Measurements from ENCODE around the gene SKP1.

SKP1 gene

GRCh38 chr5:134113902-134114875 lies 62.6 kb downstream of the SKP1 start, which contains the start of gene TCF7:
TCF7 (plus strand) TSS chr5:134114681; CDS start chr5:134114907, 226 bp downstream.
- DNase-seq (ENCODE audit: low spot score) = peak; percentile 65

- DNase-seq (ENCODE audit: low spot score) = no peak
These were observed 63.3 kb downstream of the SKP1 start for GRCh38 chr5:134113363-134113889.

GRCh38 chr5:134112726-134113362 lies 63.9 kb downstream of the SKP1 start:
- no peak for DNase-seq (ENCODE audit: low spot score)

GRCh38 chr5:134111741-134112647 lies 64.8 kb downstream of the SKP1 start:
- DNase-seq (ENCODE audit: low spot score) = no peak

- no peak for DNase-seq (ENCODE audit: low spot score)
These were observed 66.4 kb downstream of the SKP1 start for GRCh38 chr5:134110382-134110781.

GRCh38 chr5:134107779-134108178 lies 69.0 kb downstream of the SKP1 start:
- DNase-seq (ENCODE audit: low spot score) = no peak

- DNase-seq (ENCODE audit: low spot score) = no peak
These were observed 69.6 kb downstream of the SKP1 start for GRCh38 chr5:134106991-134107701.

- no peak for DNase-seq (ENCODE audit: low spot score)
These were observed 72.6 kb downstream of the SKP1 start for GRCh38 chr5:134103998-134104654.

GRCh38 chr5:134103397-134103796 lies 73.4 kb downstream of the SKP1 start:
- DNase-seq (ENCODE audit: low spot score) = no peak

- peak; percentile 72 for DNase-seq (ENCODE audit: low spot score)
These were observed 74.9 kb downstream of the SKP1 start for GRCh38 chr5:134101686-134102439.

- no peak for DNase-seq (ENCODE audit: low spot score)
These were observed 76.3 kb downstream of the SKP1 start for GRCh38 chr5:134100283-134101091.

GRCh38 chr5:134099939-134100282 lies 76.8 kb downstream of the SKP1 start:
- no peak for DNase-seq (ENCODE audit: low spot score)

- DNase-seq (ENCODE audit: low spot score) = no peak
These were observed 77.4 kb downstream of the SKP1 start for GRCh38 chr5:134099288-134099872.
